Fibroblast of lung (primary cell): Measurements from ENCODE around the gene MYL3. TPM values are rescaled to one million over a fixed set of nuclear protein-coding genes. Genes with fewer than 3 reads are reported as not detected.

Source experiments
- DNase-seq, 2 donors: peaks; one replicate each; pipeline versions ENCODE4 v3.0.0 to v3.0.0-alpha.2; 2010; ENCODE audit warnings: low read depth in 2 of 2
- H2AFZ ChIP-seq: 2 replicates; pipeline ENCODE4 v1.5.1; 2012; ENCODE audit warnings: low read length, control low read depth, inconsistent platforms
- H3K27ac ChIP-seq: 2 replicates; pipeline ENCODE4 v1.5.1; 2011; ENCODE audit warnings: low read length, control low read depth; ENCODE audit not compliant: insufficient read depth
- H3K27me3 ChIP-seq: 2 replicates; pipeline ENCODE4 v1.5.1; 2011; ENCODE audit warnings: mild to moderate bottlenecking, low read length; ENCODE audit not compliant: control insufficient read depth, insufficient read depth
- H3K36me3 ChIP-seq: 2 replicates; pipeline ENCODE4 v1.5.1; 2011; ENCODE audit warnings: low read length; ENCODE audit not compliant: control insufficient read depth, insufficient read depth
- H3K4me1 ChIP-seq: 2 replicates; pipeline ENCODE4 v1.5.1; 2011; ENCODE audit warnings: low read length; ENCODE audit not compliant: control insufficient read depth, insufficient read depth; ENCODE audit errors: extremely low read depth
- H3K4me2 ChIP-seq: 2 replicates; pipeline ENCODE4 v1.5.1; 2011; ENCODE audit warnings: low read length, control low read depth; ENCODE audit not compliant: insufficient read depth; ENCODE audit errors: extremely low read depth
- H3K4me3 ChIP-seq, 4 experiments: fragments of 200-600 bp in 1 of 4; sonication (generic) in 1 of 4; replicated peaks in 1 of 4; 2 replicates each; pipeline ENCODE4 v1.5.1; 2011 to 2016; ENCODE audit warnings: low read length in 4 of 4, low read depth in 3 of 4, mild to moderate bottlenecking in 3 of 4, control low read depth in 2 of 4, inconsistent platforms in 1 of 4, mixed read lengths in 1 of 4; ENCODE audit not compliant: insufficient read depth in 1 of 4; ENCODE audit errors: control extremely low read depth in 1 of 4
- H3K79me2 ChIP-seq: 2 replicates; pipeline ENCODE4 v1.5.1; 2012; ENCODE audit warnings: mild to moderate bottlenecking, low read length, inconsistent platforms; ENCODE audit not compliant: control insufficient read depth, insufficient read depth
- H3K9ac ChIP-seq: 2 replicates; pipeline ENCODE4 v1.5.1; 2011; ENCODE audit warnings: mild to moderate bottlenecking, low read length, control low read depth; ENCODE audit not compliant: insufficient read depth
- H3K9me3 ChIP-seq: 2 replicates; pipeline ENCODE4 v1.5.1; 2012; ENCODE audit warnings: low read depth, low read length; ENCODE audit not compliant: control insufficient read depth, insufficient read depth
- H4K20me1 ChIP-seq: 2 replicates; pipeline ENCODE4 v1.5.1; 2011; ENCODE audit warnings: low read length; ENCODE audit not compliant: control insufficient read depth, insufficient read depth; ENCODE audit errors: extremely low read depth
- EZH2 ChIP-seq: IDR thresholded peaks from 2 replicates; pipeline ENCODE4 v1.5.1; 2012; ENCODE audit warnings: low read length, control low read depth, mild to moderate bottlenecking; ENCODE audit errors: missing control alignments
- polyA plus RNA-seq, 2 donors: library from polyadenylated mRNA; depleted of rRNA in 1 of 2; stranded (reverse) in 1 of 2; unstranded in 1 of 2; fragments of >200 nt; gene quantifications; 2 replicates each; pipeline ENCODE4 v1.2.1, GENCODE V29; 2011 to 2012; ENCODE audit warnings: missing spikeins in 1 of 2
- total RNA-seq: library from RNA; depleted of rRNA; stranded (reverse); fragments of >200 nt; gene quantifications from 2 replicates; pipeline ENCODE4 v1.2.1, GENCODE V29; 2014
- TF ChIP-seq, protein P1 (sequence below), 2 donors: IDR thresholded peaks in 1 of 2; conservative IDR thresholded peaks in 1 of 2; 1 replicate in 1 of 2; 2 replicates in 1 of 2; pipeline ENCODE4 v1.5.1; 2011 to 2012; ENCODE audit warnings: low read length in 2 of 2, control low read depth in 1 of 2, inconsistent platforms in 1 of 2, low read depth in 1 of 2, mild to moderate bottlenecking in 1 of 2

MYL3 gene
- total and polyA plus RNA-seq, 2 donors (not counting 1 experiment from before 2014, with no cell fraction given) = 0.50 to 0.67 TPM

DNA sequence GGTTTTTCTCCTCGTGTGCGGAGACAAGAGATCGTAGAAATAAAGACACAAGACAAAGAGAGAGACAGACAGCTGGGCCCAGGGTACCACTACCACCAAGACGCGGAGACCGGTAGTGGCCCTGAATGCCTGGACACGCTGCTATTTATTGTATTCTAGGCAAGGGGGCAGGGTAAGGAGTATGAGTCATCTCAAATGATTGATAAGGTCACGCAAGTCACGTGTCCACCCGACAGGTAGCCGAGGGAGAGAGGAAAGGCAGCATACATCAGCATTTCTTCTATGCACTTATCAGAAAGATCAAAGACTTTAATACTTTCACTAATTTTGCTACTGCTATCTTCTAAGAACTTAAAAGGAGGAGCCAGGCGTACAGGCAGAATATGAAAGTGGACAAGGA, 28.2 kb downstream of the MYL3 start:
- no peak for DNase-seq
- Histone ChIP-seq H3K27ac (no peak overlapping the region), H3K79me2 (no peaks in the 10 kb centered on the region), H3K4me2 (no peak overlapping the region), H3K27me3 (no peaks in the 10 kb centered on the region), H3K4me1 (no peaks in the 10 kb centered on the region), H4K20me1 (no peaks in the 10 kb centered on the region), H2AFZ (no peak overlapping the region), H3K9ac (no peak overlapping the region), H3K36me3 (no peaks in the 10 kb centered on the region), H3K4me3 (no peak overlapping the region), H3K9me3 (no peaks in the 10 kb centered on the region)
- no peak for TF ChIP-seq EZH2
- TF ChIP-seq, protein P1, sequence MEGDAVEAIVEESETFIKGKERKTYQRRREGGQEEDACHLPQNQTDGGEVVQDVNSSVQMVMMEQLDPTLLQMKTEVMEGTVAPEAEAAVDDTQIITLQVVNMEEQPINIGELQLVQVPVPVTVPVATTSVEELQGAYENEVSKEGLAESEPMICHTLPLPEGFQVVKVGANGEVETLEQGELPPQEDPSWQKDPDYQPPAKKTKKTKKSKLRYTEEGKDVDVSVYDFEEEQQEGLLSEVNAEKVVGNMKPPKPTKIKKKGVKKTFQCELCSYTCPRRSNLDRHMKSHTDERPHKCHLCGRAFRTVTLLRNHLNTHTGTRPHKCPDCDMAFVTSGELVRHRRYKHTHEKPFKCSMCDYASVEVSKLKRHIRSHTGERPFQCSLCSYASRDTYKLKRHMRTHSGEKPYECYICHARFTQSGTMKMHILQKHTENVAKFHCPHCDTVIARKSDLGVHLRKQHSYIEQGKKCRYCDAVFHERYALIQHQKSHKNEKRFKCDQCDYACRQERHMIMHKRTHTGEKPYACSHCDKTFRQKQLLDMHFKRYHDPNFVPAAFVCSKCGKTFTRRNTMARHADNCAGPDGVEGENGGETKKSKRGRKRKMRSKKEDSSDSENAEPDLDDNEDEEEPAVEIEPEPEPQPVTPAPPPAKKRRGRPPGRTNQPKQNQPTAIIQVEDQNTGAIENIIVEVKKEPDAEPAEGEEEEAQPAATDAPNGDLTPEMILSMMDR (conservative IDR thresholded peaks at IDR 0.05 in 1 of 2, IDR thresholded peaks at IDR 0.05 in 1 of 2; ENCODE audit: low read depth in 1 of 2, low read length in 2 of 2) = no peak

DNA sequence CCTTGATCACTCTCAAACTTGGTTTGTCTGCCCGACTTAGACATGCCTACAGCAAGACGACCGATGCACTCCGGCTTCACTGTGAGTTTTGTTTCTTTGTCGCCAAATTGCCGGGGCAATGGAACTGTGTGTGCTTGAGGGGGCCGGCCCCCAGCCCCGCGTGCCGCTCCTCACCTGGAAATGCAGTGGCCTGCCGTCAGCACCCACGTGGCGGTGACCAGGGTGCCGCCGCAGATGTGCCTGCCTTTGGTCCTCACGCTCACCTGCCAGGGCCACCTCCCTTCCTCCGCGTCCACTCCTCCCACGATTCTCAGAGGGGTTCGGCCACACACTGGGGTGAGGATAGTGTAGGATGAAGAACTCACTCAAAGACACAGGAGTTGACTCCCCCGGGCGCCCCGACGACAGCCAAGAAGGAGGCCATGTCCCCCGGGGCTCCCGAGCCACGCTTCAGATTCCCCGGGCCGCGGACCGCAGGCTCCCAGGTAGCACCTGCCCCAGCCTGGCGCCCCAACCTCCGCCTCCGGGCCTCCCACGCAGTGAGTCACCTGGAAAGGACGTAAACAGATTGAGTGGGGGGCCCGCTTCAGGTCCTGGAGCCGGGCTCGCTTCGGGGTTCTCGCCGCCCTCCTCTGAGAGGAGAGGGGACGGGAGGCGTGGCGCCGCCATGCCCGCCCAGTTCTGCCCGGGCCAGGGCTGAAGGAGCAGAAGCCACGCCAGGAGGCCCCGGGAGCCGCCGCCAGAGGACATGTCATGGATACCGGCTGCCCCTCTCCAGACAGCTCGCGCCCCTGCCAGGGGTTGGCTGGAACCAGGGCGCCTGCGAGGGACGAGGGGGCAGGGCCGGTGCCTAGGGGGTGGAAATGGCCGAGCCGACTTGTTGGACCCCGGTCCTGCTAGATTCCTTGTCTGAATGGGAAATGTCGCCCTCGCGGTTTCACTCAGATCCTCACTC, 29.6 kb downstream of the MYL3 start:
- DNase-seq = no peak
- no peaks in the 10 kb centered on the region for H3K9me3 ChIP-seq
- H4K20me1 ChIP-seq = no peaks in the 10 kb centered on the region
- H3K4me3 ChIP-seq = no peak overlapping the region
- H3K79me2 ChIP-seq = no peaks in the 10 kb centered on the region
- no peaks in the 10 kb centered on the region for H3K36me3 ChIP-seq
- no peak overlapping the region for H3K9ac ChIP-seq
- H3K4me1 ChIP-seq = no peaks in the 10 kb centered on the region
- H2AFZ ChIP-seq = no peak overlapping the region
- no peak overlapping the region for H3K4me2 ChIP-seq
- no peak for TF ChIP-seq EZH2
- TF ChIP-seq, protein P1 (conservative IDR thresholded peaks at IDR 0.05 in 1 of 2, IDR thresholded peaks at IDR 0.05 in 1 of 2; ENCODE audit: low read depth in 1 of 2, low read length in 2 of 2) = no peak
- peaks cover 3% of the 10 kb centered on the region for H3K27me3 ChIP-seq
- no peak overlapping the region for H3K27ac ChIP-seq

DNA sequence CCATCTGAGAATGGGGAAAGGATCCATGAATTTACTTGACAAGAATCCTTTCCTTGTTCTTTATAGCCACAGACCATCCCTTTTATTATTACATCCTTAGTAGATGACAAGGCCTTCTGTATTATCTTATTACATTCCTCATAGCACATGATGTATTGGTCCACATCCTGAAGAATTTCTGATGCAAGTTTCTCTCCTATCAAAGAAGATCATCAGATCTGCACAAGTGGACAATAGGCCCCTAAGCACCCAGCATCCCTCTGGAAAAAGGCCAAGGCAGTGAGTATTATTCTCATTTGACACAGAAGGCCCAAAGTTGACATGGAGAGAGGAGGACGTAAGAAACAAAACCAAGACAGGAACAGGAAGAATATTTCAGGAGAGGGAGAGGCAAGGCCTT, 31.4 kb downstream of the MYL3 start:
- H3K79me2 ChIP-seq = no peaks in the 10 kb centered on the region
- TF ChIP-seq, protein P1 (conservative IDR thresholded peaks at IDR 0.05 in 1 of 2, IDR thresholded peaks at IDR 0.05 in 1 of 2; ENCODE audit: low read depth in 1 of 2, low read length in 2 of 2) = no peak
- no peak for TF ChIP-seq EZH2

More for the DNA sequence above, 31.4 kb downstream of the MYL3 start:
- Histone ChIP-seq H3K9me3 (no peaks in the 10 kb centered on the region), H3K4me2 (no peak overlapping the region), H3K36me3 (no peaks in the 10 kb centered on the region), H3K27ac (no peak overlapping the region), H4K20me1 (no peaks in the 10 kb centered on the region), H3K4me3 (no peak overlapping the region), H2AFZ (no peak overlapping the region), H3K27me3 (peaks cover 3% of the 10 kb centered on the region), H3K9ac (no peak overlapping the region), H3K4me1 (no peaks in the 10 kb centered on the region)
- DNase-seq = no peak
